Measurements from ENCODE around the gene ZNF518A.

Gene ZNF518A

GRCh38 chr10:96129387-96130325 is at the start of gene ZNF518A:
Gene ZNF518A (plus strand): TSS chr10:96130297. CDS start chr10:96156323, 26,026 bp downstream.
- peak; percentile 59 for DNase-seq

- DNase-seq = no peak
These were observed 47.9 kb upstream of the ZNF518A start for GRCh38 chr10:96082153-96082552.

GRCh38 chr10:96082748-96083147 is 47.3 kb upstream of the ZNF518A start:
- DNase-seq = no peak

GRCh38 chr10:96089116-96089515 is 41.0 kb upstream of the ZNF518A start:
- DNase-seq = no peak

GRCh38 chr10:96089670-96090462 is 40.2 kb upstream of the ZNF518A start:
- peak; percentile 59 for DNase-seq

GRCh38 chr10:96090463-96090800 is 39.7 kb upstream of the ZNF518A start:
- DNase-seq = no peak

- no peak for DNase-seq
These were observed 36.9 kb upstream of the ZNF518A start for GRCh38 chr10:96092999-96093767.

- no peak for DNase-seq
These were observed 36.1 kb upstream of the ZNF518A start for GRCh38 chr10:96093948-96094347.

- no peak for DNase-seq
These were observed 33.1 kb upstream of the ZNF518A start for GRCh38 chr10:96096958-96097357.

GRCh38 chr10:96097865-96098264 is 32.2 kb upstream of the ZNF518A start:
- DNase-seq = no peak

GRCh38 chr10:96107623-96108038 is 22.5 kb upstream of the ZNF518A start:
- no peak for DNase-seq

GRCh38 chr10:96112531-96112930 is 17.6 kb upstream of the ZNF518A start:
- DNase-seq = no peak

GRCh38 chr10:96118604-96119450 is 11.3 kb upstream of the ZNF518A start:
- peak; percentile 50 for DNase-seq

GRCh38 chr10:96122824-96123223 is 7.3 kb upstream of the ZNF518A start:
- DNase-seq = no peak

- DNase-seq = no peak
These were observed 5.6 kb upstream of the ZNF518A start for GRCh38 chr10:96124230-96125141.

GRCh38 chr10:96125142-96125515 is 5.0 kb upstream of the ZNF518A start:
- DNase-seq = no peak

- peak; percentile 59 for DNase-seq
These were observed 364 bp downstream of the ZNF518A start for GRCh38 chr10:96130326-96130995.

GRCh38 chr10:96131621-96132020 is 1.5 kb downstream of the ZNF518A start:
- no peak for DNase-seq

GRCh38 chr10:96133135-96133534 is 3.0 kb downstream of the ZNF518A start:
- no peak for DNase-seq

- no peak for DNase-seq
These were observed 6.7 kb downstream of the ZNF518A start for GRCh38 chr10:96136810-96137209.
